Sigmoid colon (tissue), 4 donors: Measurements from ENCODE around the gene CYP51A1.

Experiments
- EP300 ChIP-seq, 4 donors: sonication (generic); formaldehyde crosslinking; IDR thresholded peaks; one replicate each; pipeline ENCODE4 v1.6.1; 2017; ENCODE audit warnings: antibody characterized with exemption in 4 of 4
- POLR2A ChIP-seq, 2 donors: fragments of 450-650 bp; IDR thresholded peaks; one replicate each; pipeline ENCODE4 v1.6.1; 2016; ENCODE audit warnings: antibody characterized with exemption in 2 of 2, mild to moderate bottlenecking in 2 of 2, moderate library complexity in 2 of 2
- POLR2AphosphoS5 ChIP-seq, 4 donors: sonication (generic); formaldehyde crosslinking; IDR thresholded peaks; one replicate each; pipeline ENCODE4 v1.6.1; 2017; ENCODE audit warnings: antibody characterized with exemption in 4 of 4
- TF ChIP-seq, protein P1 (sequence below), 4 experiments: fragments of 450-650 bp in 3 of 4; fragments of 200-600 bp in 1 of 4; IDR thresholded peaks; one replicate each; pipeline ENCODE4 v1.5.1; 2016 to 2019; ENCODE audit warnings: antibody characterized with exemption in 4 of 4, mild to moderate bottlenecking in 3 of 4, moderate library complexity in 2 of 4

DNA sequence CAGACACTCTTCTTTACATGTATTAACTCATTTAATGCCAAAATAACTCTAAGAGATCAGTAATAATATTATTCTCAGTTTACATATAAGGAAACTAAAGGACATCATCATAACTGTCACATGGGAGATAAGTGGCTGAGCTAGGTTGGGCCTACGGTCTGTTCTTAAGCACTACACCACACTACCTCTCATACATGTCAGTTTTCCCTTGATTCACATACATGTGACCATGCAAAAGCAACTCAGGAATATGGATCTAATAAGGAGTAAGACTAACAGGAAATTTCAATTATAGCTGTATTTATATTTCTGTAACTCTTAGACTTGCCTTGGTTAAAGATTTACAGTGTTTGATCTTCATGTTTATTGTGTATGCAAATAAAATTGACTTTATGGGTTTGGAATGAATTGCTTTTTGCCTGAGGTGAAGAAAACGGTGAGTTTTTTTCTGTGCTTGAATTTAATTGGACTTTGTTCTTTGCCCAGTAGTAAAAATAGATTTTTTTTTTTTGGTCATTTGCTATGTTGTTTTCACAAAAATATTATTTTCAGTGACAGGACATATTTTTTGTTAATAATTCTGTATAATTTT lies 69.7 kb downstream of the CYP51A1 start:
- TF ChIP-seq, protein P1, sequence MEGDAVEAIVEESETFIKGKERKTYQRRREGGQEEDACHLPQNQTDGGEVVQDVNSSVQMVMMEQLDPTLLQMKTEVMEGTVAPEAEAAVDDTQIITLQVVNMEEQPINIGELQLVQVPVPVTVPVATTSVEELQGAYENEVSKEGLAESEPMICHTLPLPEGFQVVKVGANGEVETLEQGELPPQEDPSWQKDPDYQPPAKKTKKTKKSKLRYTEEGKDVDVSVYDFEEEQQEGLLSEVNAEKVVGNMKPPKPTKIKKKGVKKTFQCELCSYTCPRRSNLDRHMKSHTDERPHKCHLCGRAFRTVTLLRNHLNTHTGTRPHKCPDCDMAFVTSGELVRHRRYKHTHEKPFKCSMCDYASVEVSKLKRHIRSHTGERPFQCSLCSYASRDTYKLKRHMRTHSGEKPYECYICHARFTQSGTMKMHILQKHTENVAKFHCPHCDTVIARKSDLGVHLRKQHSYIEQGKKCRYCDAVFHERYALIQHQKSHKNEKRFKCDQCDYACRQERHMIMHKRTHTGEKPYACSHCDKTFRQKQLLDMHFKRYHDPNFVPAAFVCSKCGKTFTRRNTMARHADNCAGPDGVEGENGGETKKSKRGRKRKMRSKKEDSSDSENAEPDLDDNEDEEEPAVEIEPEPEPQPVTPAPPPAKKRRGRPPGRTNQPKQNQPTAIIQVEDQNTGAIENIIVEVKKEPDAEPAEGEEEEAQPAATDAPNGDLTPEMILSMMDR (IDR thresholded peaks at IDR 0.05) = no peak
- TF ChIP-seq POLR2A (IDR thresholded peaks at IDR 0.05) (no peak), POLR2AphosphoS5 (IDR thresholded peaks at IDR 0.05) (no peak), EP300 (IDR thresholded peaks at IDR 0.05) (no peak)
